B cell (primary cell): ENCODE measurements around the gene PLCB1. TPM values are rescaled to one million over a fixed set of nuclear protein-coding genes. Genes with fewer than 3 reads are reported as not detected.

Experiments
- ATAC-seq: fragments of 200-7000 bp; cut with Tn5 transposase; one replicate; pipeline ENCODE4 v1.10.0; 2021; ENCODE audit warnings: low read depth, mild to moderate bottlenecking, moderate number of reproducible peaks, moderate library complexity
- CTCF ChIA-PET: fragments of 350-600 bp; sonication (Branson Sonifier 250); formaldehyde crosslinking; loops from one replicate; lab custom pipeline; 2021; ENCODE audit warnings: antibody characterized with exemption, inconsistent platforms; lab: Charles Lee
- POLR2A ChIA-PET: fragments of 350-600 bp; sonication (Branson Sonifier 250); formaldehyde crosslinking; loops from one replicate; lab custom pipeline; 2021; ENCODE audit warnings: antibody characterized with exemption; lab: Charles Lee
- DNase-seq: peaks from one replicate; pipeline ENCODE4 v3.0.0; 2013
- H2AFZ ChIP-seq: 2 replicates; pipeline ENCODE4 v1.6.1; 2012; ENCODE audit warnings: mild to moderate bottlenecking, low read depth, low read length; ENCODE audit not compliant: insufficient read depth, poor library complexity, severe bottlenecking
- H3K27ac ChIP-seq, 2 donors: 1 replicate in 1 of 2; 2 replicates in 1 of 2; pipeline ENCODE4 v1.5.1; 2012 to 2013; ENCODE audit warnings: low read length in 2 of 2, mild to moderate bottlenecking in 2 of 2, moderate library complexity in 1 of 2
- H3K27me3 ChIP-seq, 4 experiments: fragments of 200-600 bp in 1 of 4; sonication (generic) in 1 of 4; replicated peaks in 1 of 4; 1 replicate in 2 of 4; 2 replicates in 2 of 4; pipeline versions ENCODE4 v1.6.1 to v1.7.0; 2013 to 2016; ENCODE audit warnings: low read length in 3 of 4, mild to moderate bottlenecking in 2 of 4, mixed read lengths in 1 of 4, moderate library complexity in 1 of 4; ENCODE audit not compliant: insufficient read depth in 4 of 4, control insufficient read depth in 3 of 4; ENCODE audit errors: control extremely low read depth in 1 of 4
- H3K36me3 ChIP-seq, 2 experiments: replicated peaks in 1 of 2; 1 replicate in 1 of 2; 2 replicates in 1 of 2; pipeline versions ENCODE4 v1.6.1 to v1.7.1; 2013; ENCODE audit warnings: low read length in 1 of 2; ENCODE audit not compliant: insufficient read depth in 2 of 2, control insufficient read depth in 1 of 2; ENCODE audit errors: control extremely low read depth in 1 of 2, extremely low read depth in 1 of 2
- H3K4me1 ChIP-seq, 2 donors: fragments of 200-600 bp in 1 of 2; sonication (generic) in 1 of 2; 1 replicate in 1 of 2; 2 replicates in 1 of 2; pipeline versions ENCODE4 v1.5.1 to v1.6.1; 2013 to 2017; ENCODE audit warnings: low read length in 2 of 2; ENCODE audit not compliant: control insufficient read depth in 2 of 2, insufficient read depth in 2 of 2
- H3K4me2 ChIP-seq: replicated peaks from 2 replicates; pipeline ENCODE3; 2012; ENCODE audit warnings: mild to moderate bottlenecking, low read depth, low read length; ENCODE audit not compliant: poor library complexity, severe bottlenecking
- H3K4me3 ChIP-seq, 5 experiments: fragments of 200-600 bp in 1 of 5; sonication (generic) in 1 of 5; 1 replicate in 3 of 5; 2 replicates in 2 of 5; pipeline versions ENCODE4 v1.5.1 to v1.7.0; 2011 to 2016; ENCODE audit warnings: low read length in 4 of 5, mild to moderate bottlenecking in 4 of 5, low read depth in 2 of 5, control low read depth in 1 of 5, moderate library complexity in 1 of 5; ENCODE audit not compliant: insufficient read depth in 1 of 5; ENCODE audit errors: control extremely low read depth in 1 of 5, extremely low read depth in 1 of 5
- H3K79me2 ChIP-seq: fragments of 200-600 bp; sonication (generic); one replicate; pipeline ENCODE4 v1.6.0; 2016; ENCODE audit warnings: low read length; ENCODE audit not compliant: control insufficient read depth, insufficient read depth
- H3K9ac ChIP-seq: fragments of 200-600 bp; sonication (generic); 2 replicates; pipeline ENCODE4 v1.6.1; 2017; ENCODE audit warnings: mild to moderate bottlenecking, low read length, moderate library complexity
- H3K9me3 ChIP-seq, 3 donors: one replicate each; pipeline versions ENCODE4 v1.6.1 to v1.7.1; 2013; ENCODE audit warnings: low read length in 2 of 3; ENCODE audit not compliant: control insufficient read depth in 2 of 3, insufficient read depth in 1 of 3; ENCODE audit errors: control extremely low read depth in 1 of 3
- H4K20me1 ChIP-seq: 2 replicates; pipeline ENCODE4 v1.6.0; 2012; ENCODE audit warnings: mild to moderate bottlenecking, low read length; ENCODE audit not compliant: insufficient read depth, control insufficient read depth, poor library complexity, severe bottlenecking
- H3K27ac Mint-ChIP-seq: one replicate; pipeline ENCODE4 v1.8.0; 2021; ENCODE audit warnings: mixed read lengths
- H3K27me3 Mint-ChIP-seq: one replicate; pipeline ENCODE4 v1.8.0; 2021; ENCODE audit warnings: mixed read lengths
- H3K4me1 Mint-ChIP-seq: one replicate; pipeline ENCODE4 v1.8.0; 2021; ENCODE audit warnings: mixed read lengths
- H3K4me3 Mint-ChIP-seq: one replicate; pipeline ENCODE4 v1.8.0; 2021; ENCODE audit warnings: mixed read lengths
- H3K9me3 Mint-ChIP-seq: one replicate; pipeline ENCODE4 v1.8.0; 2022; ENCODE audit warnings: mixed read lengths; ENCODE audit not compliant: insufficient read depth
- EZH2 ChIP-seq: IDR thresholded peaks from 2 replicates; pipeline ENCODE4 v1.6.1; 2012; ENCODE audit warnings: borderline replicate concordance, low read depth, mild to moderate bottlenecking, moderate library complexity, low read length; ENCODE audit not compliant: insufficient read depth, poor library complexity, severe bottlenecking
- WGBS: methylation state at CpG from one replicate; pipeline ENCODE4 v1.1.5; 2013; ENCODE audit warnings: missing lambda C conversion rate; ENCODE audit not compliant: insufficient coverage; 5-methylcytosine and 5-hydroxymethylcytosine counted together
- intact Hi-C: fragments of 100-400 bp; cut with micrococcal nuclease; formaldehyde crosslinking; loops from one replicate; pipeline ENCODE4 v1.10.0; 2022
- polyA plus RNA-seq: library from polyadenylated mRNA; depleted of rRNA; stranded (reverse); fragments of >200 nt; gene quantifications from 2 replicates; pipeline ENCODE4 v1.2.3, GENCODE V29; 2012
- total RNA-seq, 2 donors: library from RNA; stranded (reverse); fragments of 120-200 nt in 1 of 2; gene quantifications; 1 replicate in 1 of 2; 2 replicates in 1 of 2; pipeline versions ENCODE4 v1.2.3 to v1.2.4, GENCODE V29; 2013 to 2022
- TF ChIP-seq, protein P1 (sequence below): fragments of 200-600 bp; IDR thresholded peaks from one replicate; pipeline ENCODE4 v1.8.0; 2022; ENCODE audit warnings: antibody characterized with exemption, mild to moderate bottlenecking

PLCB1 gene
- total and polyA plus RNA-seq, 2 donors (not counting 1 experiment from before 2014, with no cell fraction given) = 0.18 to 0.47 TPM

DNA sequence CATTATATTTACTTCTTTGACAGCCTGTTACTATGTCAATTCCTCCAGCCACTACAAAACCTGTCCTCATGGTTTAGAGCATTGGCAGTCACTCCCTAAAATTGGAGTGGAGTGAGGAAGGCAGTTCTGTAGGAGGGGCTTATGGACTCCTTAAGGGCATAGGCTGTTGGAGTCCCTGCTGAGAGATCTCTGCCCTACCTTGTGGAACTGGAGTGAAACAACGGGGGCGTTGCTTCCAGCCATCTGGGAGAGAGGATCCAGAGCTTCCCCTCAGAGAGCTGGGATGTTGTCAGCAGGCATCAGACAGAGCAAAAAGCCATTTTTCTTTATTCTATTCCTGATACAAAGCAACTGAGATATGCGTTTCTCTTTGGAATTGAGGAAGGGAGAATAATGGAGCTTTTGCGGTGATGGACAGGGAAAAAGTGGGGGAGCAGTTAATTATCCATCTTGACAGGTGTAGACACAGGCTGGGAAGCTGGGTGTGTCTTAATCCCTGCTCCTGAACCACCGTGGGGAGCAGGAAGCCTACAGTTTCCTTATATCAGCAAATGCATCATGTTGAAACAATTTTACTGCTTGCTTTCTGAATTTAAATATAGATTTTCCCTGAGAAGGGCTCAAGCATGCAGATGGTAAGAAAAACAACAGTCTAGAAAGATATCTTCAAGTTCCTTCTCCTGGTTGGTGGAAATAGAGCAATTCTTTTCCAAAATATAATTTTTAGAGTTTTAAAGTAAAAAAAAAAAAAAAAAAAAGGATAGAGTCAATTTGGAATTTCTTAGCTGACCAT lies 402.5 kb downstream of the PLCB1 start:
- ChIA-PET POLR2A (no interaction called here), CTCF (interaction anchor here (0.9 to 1.0 kb wide), 2 partner anchors 14 to 489 kb away, joined by 3 read pairs; no protein-coding TSS in a partner anchor)
- no peaks in the 10 kb centered on the region for H3K27me3 ChIP-seq
- Mint-ChIP-seq H3K27ac (no peak overlapping the region), H3K4me3 (no peak overlapping the region), H3K27me3 (no peaks in the 10 kb centered on the region), H3K4me1 (peaks cover 27% of the 10 kb centered on the region), H3K9me3 (no peaks in the 10 kb centered on the region)
- TF ChIP-seq, protein P1, sequence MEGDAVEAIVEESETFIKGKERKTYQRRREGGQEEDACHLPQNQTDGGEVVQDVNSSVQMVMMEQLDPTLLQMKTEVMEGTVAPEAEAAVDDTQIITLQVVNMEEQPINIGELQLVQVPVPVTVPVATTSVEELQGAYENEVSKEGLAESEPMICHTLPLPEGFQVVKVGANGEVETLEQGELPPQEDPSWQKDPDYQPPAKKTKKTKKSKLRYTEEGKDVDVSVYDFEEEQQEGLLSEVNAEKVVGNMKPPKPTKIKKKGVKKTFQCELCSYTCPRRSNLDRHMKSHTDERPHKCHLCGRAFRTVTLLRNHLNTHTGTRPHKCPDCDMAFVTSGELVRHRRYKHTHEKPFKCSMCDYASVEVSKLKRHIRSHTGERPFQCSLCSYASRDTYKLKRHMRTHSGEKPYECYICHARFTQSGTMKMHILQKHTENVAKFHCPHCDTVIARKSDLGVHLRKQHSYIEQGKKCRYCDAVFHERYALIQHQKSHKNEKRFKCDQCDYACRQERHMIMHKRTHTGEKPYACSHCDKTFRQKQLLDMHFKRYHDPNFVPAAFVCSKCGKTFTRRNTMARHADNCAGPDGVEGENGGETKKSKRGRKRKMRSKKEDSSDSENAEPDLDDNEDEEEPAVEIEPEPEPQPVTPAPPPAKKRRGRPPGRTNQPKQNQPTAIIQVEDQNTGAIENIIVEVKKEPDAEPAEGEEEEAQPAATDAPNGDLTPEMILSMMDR = no peak
- TF ChIP-seq EZH2 = no peak
- no peak overlapping the region for H3K9ac ChIP-seq
- DNase-seq = no peak
- no peak overlapping the region for H3K4me3 ChIP-seq
- H3K4me2 ChIP-seq = no peak overlapping the region
- no peak for ATAC-seq
- H3K4me1 ChIP-seq = peaks cover 18 to 25% of the 10 kb centered on the region in 2 donors
- no peaks in the 10 kb centered on the region for H4K20me1 ChIP-seq
- intact Hi-C loops = no loop called here
- no peaks in the 10 kb centered on the region for H3K79me2 ChIP-seq
- peak overlapping the region; percentile 15 for H2AFZ ChIP-seq
- no peaks in the 10 kb centered on the region for H3K36me3 ChIP-seq
- WGBS = 80% methylated on average over 3 of the region's 5 CpGs
- H3K27ac ChIP-seq = no peak overlapping the region
- H3K9me3 ChIP-seq = no peaks in the 10 kb centered on the region
